SH-SY5Y (cell line): ENCODE measurements around the gene FBXW8.

Experiments used
- GATA2 ChIP-seq: IDR thresholded peaks from 2 replicates; pipeline ENCODE4 v1.6.1; 2011; ENCODE audit warnings: mild to moderate bottlenecking, low read depth, low read length
- GATA3 ChIP-seq: IDR thresholded peaks from 2 replicates; pipeline ENCODE4 v1.6.1; 2011; ENCODE audit warnings: low read depth, mild to moderate bottlenecking, low read length, moderate library complexity

DNA sequence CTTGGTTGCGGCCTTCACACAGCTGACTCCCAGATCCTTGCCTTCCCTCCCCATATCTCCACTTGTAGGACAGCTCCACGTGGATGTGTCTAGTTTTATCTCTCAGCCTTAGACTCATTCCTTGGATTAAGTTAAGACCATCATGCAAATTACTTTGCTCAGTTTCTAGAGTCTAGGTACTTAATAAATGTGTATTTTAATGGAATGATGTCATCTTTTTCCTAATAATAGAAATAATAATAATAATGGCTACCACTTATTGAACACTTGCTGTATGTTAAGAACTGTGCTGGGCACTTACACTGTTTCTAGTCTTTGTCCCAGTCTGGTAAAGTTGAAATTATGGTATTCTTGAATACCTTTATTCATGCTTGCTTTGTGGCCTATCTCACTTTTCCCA, 37.5 kb downstream of the FBXW8 start:
- TF ChIP-seq GATA2 (no peak), GATA3 (no peak)
